ENCODE data around the gene KAT8.

GRCh38 chr16:31177136-31177535, 59.7 kb downstream of the KAT8 start:
- TF ChIP-seq CTCF (conservative IDR thresholded peaks at IDR 0.05; ENCODE audit: low read depth, low read length) (no peak), EZH2 (IDR thresholded peaks at IDR 0.05; ENCODE audit: low read length, unreplicated experiment) (no peak), EZH2phosphoT487 (IDR thresholded peaks at IDR 0.05; ENCODE audit: borderline replicate concordance, low read length) (no peak)

All from PC-3 (cell line).